ENCODE data around the gene IGFBP5. TPM values are rescaled to one million over a fixed set of nuclear protein-coding genes. Genes with fewer than 3 reads are reported as not detected.
A peak's percentile ranks its signal among the peaks of the same experiment; 100 is the strongest.

Gene IGFBP5
- total and polyA plus RNA-seq, 10 of the 15 experiments (the other 5 are each of a cell fraction or from before 2014, with no cell fraction given), result 2.8 TPM; not detected in 9

DNA sequence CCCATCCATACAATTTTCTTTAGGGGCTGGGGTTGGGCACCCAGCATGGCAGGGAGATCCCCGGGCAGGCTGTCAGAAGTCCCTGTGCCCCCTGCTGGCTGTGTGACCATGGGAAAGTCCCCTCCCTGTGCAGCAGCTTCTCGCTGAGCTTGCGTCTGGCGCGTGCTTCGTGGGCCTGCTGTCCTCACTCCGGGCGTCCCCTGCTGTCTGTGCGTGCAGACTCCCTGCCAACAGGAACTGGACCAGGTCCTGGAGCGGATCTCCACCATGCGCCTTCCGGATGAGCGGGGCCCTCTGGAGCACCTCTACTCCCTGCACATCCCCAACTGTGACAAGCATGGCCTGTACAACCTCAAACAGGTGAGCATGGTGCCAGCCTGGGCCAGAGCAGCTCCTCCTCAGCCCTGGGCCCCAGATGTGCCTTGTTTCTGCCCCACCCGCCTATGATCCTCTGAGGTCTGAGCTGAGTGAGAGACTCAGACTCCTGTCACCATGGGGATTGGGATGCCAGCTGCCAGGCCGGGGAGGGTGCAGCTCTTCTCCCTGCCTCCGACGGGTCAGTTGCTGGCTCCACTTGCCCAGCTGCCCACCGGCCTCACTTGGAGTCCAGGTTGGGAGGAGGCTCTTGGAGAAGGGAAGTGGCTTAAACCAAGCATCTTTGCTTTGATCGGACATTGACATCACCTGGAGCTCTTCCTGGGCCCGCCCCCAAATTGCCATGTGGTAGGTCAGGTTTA is 33.5 kb downstream of the IGFBP5 start:
- ChIA-PET RAD21 (ENCODE audit: unreplicated experiment) (interaction anchor here (0.9 to 12.2 kb wide), 3 partner anchors 141 to 521 kb away, joined by 3 to 239 read pairs (median 3); no protein-coding TSS in a partner anchor), SMC1A (ENCODE audit: uncharacterized antibody, unreplicated experiment) (interaction anchor here (1.2 to 12.7 kb wide), 5 partner anchors 142 to 440 kb away, joined by 4 to 226 read pairs (median 5); no protein-coding TSS in a partner anchor), CTCF (interaction anchor here (0.7 to 14.2 kb wide), 10 partner anchors 12 to 552 kb away, joined by 3 to 475 read pairs (median 4); no protein-coding TSS in a partner anchor), POLR2A (interaction anchor here (0.5 kb wide), 1 partner anchor 192 kb away, joined by 4 read pairs; no protein-coding TSS in a partner anchor)
- Histone ChIP-seq H3K4me2 (ENCODE audit: control insufficient read depth, insufficient read depth) (no peak overlapping the region), H3K79me2 (ENCODE audit: control insufficient read depth, insufficient read depth, low read length) (no peaks in the 10 kb centered on the region), H3K4me3 (no peak overlapping the region), H3K27me3 (replicated peaks in 1 of 2; ENCODE audit: control insufficient read depth in 2 of 2, insufficient read depth in 2 of 2, low read length in 1 of 2) (no peaks in the 10 kb centered on the region), H3K9me3 (replicated peaks; ENCODE audit: control insufficient read depth, insufficient read depth, low read length) (no peaks in the 10 kb centered on the region), H2AFZ (ENCODE audit: control insufficient read depth, low read depth, low read length) (no peak overlapping the region), H3K9ac (ENCODE audit: control insufficient read depth, insufficient read depth, low read length) (no peak overlapping the region), H4K20me1 (ENCODE audit: control insufficient read depth, insufficient read depth) (no peaks in the 10 kb centered on the region), H3K4me1 (ENCODE audit: control insufficient read depth, insufficient read depth, low read length) (no peaks in the 10 kb centered on the region), H3K27ac (ENCODE audit: control insufficient read depth, insufficient read depth) (no peak overlapping the region), H3K36me3 (ENCODE audit: control insufficient read depth in 2 of 2, insufficient read depth in 2 of 2, low read length in 1 of 2) (no peaks in the 10 kb centered on the region)
- no peak for DNase-seq (ENCODE audit: low read depth, low spot score)
- in situ Hi-C loops (cut with MboI), result loop anchor here (10.0 kb wide), 2 partner anchors 447 to 717 kb away; no protein-coding TSS in a partner anchor
- ATAC-seq, result peak; percentile 51
- no TSS peak for BruUV-seq (replicated peaks)
- no peak for FAIRE-seq
- WGBS (ENCODE audit: insufficient coverage, insufficient replicate concordance, low lambda C conversion rate, missing lambda C conversion rate), result 51% methylated on average over 20 of the region's 20 CpGs
- intact Hi-C loops (cut with micrococcal nuclease; ENCODE audit: unreplicated experiment), result loop anchor here (10.0 kb wide), 3 partner anchors 247 to 627 kb away; partner anchors contain the start of gene SMARCAL1
- TF ChIP-seq IKZF1 (conservative IDR thresholded peaks at IDR 0.05) (0 out of 2 replicates have a peak, but pooled peaks have one; percentile 12), SMC3 (IDR thresholded peaks at IDR 0.05; ENCODE audit: borderline replicate concordance, low read length) (peak; percentile 34; the same call in 1 of the 2 replicates)
- TF ChIP-seq, protein P1, sequence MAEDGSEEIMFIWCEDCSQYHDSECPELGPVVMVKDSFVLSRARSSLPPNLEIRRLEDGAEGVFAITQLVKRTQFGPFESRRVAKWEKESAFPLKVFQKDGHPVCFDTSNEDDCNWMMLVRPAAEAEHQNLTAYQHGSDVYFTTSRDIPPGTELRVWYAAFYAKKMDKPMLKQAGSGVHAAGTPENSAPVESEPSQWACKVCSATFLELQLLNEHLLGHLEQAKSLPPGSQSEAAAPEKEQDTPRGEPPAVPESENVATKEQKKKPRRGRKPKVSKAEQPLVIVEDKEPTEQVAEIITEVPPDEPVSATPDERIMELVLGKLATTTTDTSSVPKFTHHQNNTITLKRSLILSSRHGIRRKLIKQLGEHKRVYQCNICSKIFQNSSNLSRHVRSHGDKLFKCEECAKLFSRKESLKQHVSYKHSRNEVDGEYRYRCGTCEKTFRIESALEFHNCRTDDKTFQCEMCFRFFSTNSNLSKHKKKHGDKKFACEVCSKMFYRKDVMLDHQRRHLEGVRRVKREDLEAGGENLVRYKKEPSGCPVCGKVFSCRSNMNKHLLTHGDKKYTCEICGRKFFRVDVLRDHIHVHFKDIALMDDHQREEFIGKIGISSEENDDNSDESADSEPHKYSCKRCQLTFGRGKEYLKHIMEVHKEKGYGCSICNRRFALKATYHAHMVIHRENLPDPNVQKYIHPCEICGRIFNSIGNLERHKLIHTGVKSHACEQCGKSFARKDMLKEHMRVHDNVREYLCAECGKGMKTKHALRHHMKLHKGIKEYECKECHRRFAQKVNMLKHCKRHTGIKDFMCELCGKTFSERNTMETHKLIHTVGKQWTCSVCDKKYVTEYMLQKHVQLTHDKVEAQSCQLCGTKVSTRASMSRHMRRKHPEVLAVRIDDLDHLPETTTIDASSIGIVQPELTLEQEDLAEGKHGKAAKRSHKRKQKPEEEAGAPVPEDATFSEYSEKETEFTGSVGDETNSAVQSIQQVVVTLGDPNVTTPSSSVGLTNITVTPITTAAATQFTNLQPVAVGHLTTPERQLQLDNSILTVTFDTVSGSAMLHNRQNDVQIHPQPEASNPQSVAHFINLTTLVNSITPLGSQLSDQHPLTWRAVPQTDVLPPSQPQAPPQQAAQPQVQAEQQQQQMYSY (CRISPR knock-in tag; IDR thresholded peaks at IDR 0.05), result no peak
- TF ChIP-seq, protein P2, sequence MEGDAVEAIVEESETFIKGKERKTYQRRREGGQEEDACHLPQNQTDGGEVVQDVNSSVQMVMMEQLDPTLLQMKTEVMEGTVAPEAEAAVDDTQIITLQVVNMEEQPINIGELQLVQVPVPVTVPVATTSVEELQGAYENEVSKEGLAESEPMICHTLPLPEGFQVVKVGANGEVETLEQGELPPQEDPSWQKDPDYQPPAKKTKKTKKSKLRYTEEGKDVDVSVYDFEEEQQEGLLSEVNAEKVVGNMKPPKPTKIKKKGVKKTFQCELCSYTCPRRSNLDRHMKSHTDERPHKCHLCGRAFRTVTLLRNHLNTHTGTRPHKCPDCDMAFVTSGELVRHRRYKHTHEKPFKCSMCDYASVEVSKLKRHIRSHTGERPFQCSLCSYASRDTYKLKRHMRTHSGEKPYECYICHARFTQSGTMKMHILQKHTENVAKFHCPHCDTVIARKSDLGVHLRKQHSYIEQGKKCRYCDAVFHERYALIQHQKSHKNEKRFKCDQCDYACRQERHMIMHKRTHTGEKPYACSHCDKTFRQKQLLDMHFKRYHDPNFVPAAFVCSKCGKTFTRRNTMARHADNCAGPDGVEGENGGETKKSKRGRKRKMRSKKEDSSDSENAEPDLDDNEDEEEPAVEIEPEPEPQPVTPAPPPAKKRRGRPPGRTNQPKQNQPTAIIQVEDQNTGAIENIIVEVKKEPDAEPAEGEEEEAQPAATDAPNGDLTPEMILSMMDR (IDR thresholded peaks at IDR 0.05 in 2 of 3, conservative IDR thresholded peaks at IDR 0.05 in 1 of 3; ENCODE audit: control insufficient read depth in 2 of 3, extremely low read depth in 1 of 3, insufficient read depth in 1 of 3, low read depth in 3 of 3, low read length in 3 of 3), result peak in 1 of 3 experiments; percentile 37; a peak in 1 of 6 replicates

Measured in GM12878 (cell line).